ENCODE results near the gene NTN1.
"Not testable (repeated sequence)": the region's sequence is repeated elsewhere in the genome, so short reads cannot be mapped to it uniquely, and the experiment has no call there.

Gene NTN1

DNA sequence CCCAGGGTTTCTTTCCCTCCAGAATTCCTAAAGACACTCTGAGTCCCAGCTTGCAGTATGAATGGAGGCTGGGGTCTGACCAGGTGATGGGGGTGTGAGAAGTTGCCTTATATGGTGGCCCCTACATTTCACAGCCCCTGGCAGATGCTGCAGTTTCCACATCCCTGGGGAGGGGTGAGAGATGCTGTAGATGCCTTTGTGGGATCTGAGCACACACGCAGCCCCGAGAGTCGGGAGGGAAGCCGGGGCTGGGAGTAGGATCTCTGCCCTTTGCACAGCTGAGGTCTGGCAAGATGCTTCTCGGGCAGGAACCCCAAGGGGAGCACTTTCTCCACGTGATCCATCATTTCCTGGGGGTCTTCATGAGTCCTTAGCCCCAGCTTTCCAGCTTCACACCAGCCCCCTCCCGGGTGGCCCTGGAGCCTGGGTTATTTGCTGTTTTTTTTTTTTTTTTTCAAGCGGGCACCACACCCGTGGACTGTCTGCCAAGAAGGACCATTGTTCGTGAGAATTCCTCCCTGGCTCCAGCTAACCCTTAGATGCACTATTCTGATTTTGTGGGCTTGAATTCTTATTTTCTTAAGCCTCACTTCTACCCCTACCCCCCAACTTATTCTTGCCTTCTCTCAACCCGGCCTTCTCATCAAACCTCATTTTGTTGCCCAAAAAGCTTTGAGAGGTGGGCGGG, 50.6 kb downstream of the NTN1 start:
- Mint-ChIP-seq H3K27ac (no peak overlapping the region), H3K9me3 (no peaks in the 10 kb centered on the region), H3K4me1 (no peaks in the 10 kb centered on the region), H3K36me3 (ENCODE audit: low read depth) (no peaks in the 10 kb centered on the region), H3K27me3 (peaks cover 4% of the 10 kb centered on the region), H3K4me3 (no peak overlapping the region)
- ATAC-seq = no peak
- no peak for DNase-seq

DNA sequence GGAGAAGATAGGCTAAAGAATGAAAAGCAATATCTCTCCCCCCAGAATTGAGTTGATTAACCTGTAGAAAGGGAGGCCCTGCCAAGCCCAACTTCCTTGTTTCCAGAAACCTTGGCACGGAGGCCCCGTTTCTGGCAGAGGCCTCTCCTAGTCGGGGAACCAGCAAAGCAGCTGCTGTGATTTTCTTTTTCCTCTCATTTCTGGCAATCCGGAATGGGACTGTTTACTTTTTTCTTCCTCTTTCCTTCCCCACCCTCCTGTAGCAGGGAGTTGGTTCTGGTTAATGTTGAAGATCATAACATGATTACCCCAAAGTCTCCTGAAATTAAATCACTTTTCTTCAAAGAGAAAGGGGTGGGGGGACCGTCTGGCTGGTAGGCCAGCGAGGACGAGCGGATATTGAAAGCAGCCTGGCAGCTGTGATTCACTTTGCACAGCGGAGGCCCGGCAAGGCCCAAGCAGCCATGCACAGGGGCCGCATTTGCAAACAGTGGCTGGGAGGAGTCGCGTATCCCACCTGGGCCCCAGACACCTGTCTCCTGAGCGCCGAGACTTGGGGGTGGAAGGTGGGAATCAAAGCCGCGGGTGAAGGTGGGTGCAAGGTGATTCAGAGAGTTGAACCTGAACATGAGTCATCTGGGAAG, 51.5 kb downstream of the NTN1 start:
- H3K4me1 Mint-ChIP-seq = no peaks in the 10 kb centered on the region
- H3K27ac Mint-ChIP-seq = no peak overlapping the region
- no peaks in the 10 kb centered on the region for H3K36me3 Mint-ChIP-seq (ENCODE audit: low read depth)
- peaks cover 4% of the 10 kb centered on the region for H3K27me3 Mint-ChIP-seq
- no peaks in the 10 kb centered on the region for H3K9me3 Mint-ChIP-seq
- ATAC-seq = no peak
- DNase-seq = no peak
- H3K4me3 Mint-ChIP-seq = no peak overlapping the region

DNA sequence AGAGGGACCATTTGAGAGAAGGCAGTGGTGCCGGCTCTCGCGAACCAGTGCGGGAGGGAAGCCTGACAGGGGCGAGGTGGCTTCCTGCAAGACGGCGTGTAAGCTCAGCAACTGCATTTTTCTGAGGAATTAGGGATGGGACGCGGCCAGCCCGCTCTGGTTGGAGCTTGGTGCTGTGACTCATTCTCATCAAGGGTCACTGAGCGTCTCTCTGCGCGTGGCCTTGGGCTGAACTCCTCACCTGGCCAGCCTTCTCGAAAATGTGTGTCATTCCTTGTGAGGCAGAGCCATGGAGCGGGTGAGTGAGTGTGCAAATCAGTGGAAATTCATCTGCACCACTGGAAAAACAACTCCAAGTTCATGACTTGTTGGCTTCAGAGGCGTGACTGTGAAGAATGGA, 52.8 kb downstream of the NTN1 start:
- Mint-ChIP-seq H3K27ac (no peak overlapping the region), H3K4me1 (no peaks in the 10 kb centered on the region), H3K27me3 (peaks cover 4% of the 10 kb centered on the region), H3K4me3 (no peak overlapping the region), H3K9me3 (no peaks in the 10 kb centered on the region), H3K36me3 (ENCODE audit: low read depth) (no peaks in the 10 kb centered on the region)
- no peak for ATAC-seq
- DNase-seq = no peak

DNA sequence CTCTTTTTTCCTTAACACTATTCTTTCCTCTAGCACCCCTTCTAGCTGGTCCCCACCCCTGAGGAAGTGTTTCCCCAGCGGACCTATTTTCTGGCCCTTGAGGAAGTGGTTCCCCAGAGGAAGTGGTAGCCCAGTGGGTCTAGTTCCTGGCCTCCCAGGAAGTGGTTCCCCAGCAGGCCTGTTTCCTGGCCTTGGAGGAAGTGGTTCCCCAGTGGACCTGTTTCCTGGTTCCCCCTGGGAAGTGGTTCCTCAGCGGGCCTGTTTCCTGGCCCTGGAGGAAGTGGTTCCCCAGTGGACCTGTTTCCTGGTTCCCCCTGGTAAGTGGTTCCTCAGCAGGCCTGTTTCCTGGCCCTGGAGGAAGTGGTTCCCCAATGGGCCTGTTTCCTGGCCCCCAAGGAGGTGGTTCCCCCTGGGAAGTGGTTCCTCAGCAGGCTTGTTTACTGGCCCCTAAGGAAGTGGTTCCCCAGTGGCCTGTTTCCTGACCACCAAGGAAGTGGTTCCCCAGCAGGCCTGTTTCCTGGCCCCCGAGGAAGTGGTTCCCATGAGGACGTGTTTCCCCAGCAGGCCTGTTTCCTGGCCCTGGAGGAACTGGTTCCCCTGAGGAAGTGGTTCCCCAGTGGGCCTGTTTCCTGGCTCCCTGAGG, 58.3 kb downstream of the NTN1 start:
- H3K9me3 Mint-ChIP-seq = peaks cover 5% of the 10 kb centered on the region
- H3K36me3 Mint-ChIP-seq (ENCODE audit: low read depth) = peaks cover 3% of the 10 kb centered on the region
- H3K4me3 Mint-ChIP-seq = no peak overlapping the region
- peaks cover 4% of the 10 kb centered on the region for H3K4me1 Mint-ChIP-seq
- DNase-seq = no peak
- H3K27ac Mint-ChIP-seq = no peak overlapping the region
- no peak for ATAC-seq
- no peaks in the 10 kb centered on the region for H3K27me3 Mint-ChIP-seq

DNA sequence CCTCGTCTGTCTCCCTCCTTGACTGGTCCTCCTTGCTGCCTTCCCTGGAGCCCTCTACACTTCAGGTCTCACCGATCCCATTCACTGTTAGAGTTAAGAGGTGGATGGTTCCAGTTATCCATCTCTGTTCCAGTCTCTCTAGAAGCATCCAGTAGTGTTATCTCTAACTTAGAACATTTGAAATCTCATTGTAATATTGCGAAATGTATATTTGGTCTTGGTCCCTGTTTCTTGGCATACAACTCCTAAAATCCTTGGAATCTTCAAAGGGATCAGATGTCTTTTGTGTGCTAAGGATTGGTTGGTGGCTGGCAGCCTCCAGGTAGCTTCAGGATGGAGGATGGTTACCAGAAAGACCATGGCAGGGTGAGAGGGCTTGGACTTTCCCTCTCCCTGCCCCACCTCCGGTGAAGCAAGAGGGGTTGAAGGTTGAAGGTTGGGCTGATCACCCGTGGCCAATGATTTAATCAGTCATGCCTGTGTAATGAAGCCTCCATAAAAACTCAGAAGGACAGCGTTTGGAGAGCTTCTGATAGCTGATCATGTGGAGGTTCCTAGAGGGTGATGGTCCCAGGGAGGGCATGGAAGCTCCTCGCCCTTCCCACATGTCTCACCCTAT, 59.1 kb downstream of the NTN1 start:
- no peak for DNase-seq
- no peak for ATAC-seq
- Mint-ChIP-seq H3K4me1 (peaks cover 4% of the 10 kb centered on the region), H3K4me3 (no peak overlapping the region), H3K36me3 (ENCODE audit: low read depth) (peaks cover 3% of the 10 kb centered on the region), H3K27me3 (no peaks in the 10 kb centered on the region), H3K9me3 (peaks cover 5% of the 10 kb centered on the region), H3K27ac (peak overlapping the region; percentile 61)

DNA sequence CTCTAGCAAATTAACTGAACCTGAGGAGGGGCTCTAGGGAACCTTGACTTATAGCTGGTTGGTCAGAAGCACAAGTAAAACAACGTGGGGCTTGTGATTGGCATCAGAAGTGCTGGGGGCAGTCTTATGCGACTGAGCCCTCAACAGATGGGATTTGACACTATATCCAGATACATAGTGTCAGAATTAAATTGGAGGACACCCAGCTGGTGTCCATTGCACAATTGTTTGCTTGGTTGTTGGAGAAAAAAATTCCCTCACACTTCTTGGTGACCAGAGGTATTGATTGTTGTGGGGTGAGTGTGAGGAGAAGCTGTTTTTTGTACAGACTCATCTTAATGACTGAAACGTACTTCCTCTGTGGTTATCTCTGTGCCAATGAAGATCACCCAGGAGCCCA, 59.7 kb downstream of the NTN1 start:
- Mint-ChIP-seq H3K27ac (no peak overlapping the region), H3K27me3 (no peaks in the 10 kb centered on the region), H3K4me3 (no peak overlapping the region), H3K36me3 (ENCODE audit: low read depth) (peaks cover 3% of the 10 kb centered on the region), H3K9me3 (peaks cover 5% of the 10 kb centered on the region), H3K4me1 (peaks cover 4% of the 10 kb centered on the region)
- ATAC-seq (no peak), DNase-seq (no peak)

DNA sequence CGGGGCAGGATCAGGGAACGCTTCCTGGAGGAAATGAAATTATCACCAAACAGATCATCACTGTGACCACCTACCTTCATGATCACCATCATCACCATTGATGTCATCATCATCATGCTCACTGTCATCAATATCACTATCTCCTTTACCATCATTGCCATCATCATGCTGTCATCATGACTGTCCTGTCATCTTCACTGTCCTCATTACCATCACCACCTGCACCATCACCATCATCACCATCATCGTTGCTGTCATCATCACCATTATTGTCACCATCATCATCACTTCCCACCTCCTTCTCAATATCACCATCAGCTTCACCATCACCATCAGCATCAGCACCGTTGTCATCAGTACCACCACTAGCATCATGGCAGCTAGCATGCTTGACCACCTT, 65.3 kb downstream of the NTN1 start:
- ATAC-seq (no peak), DNase-seq (no peak)
- H3K4me1 Mint-ChIP-seq = no peaks in the 10 kb centered on the region
- H3K9me3 Mint-ChIP-seq = no peaks in the 10 kb centered on the region
- no peak overlapping the region for H3K4me3 Mint-ChIP-seq
- H3K27ac Mint-ChIP-seq = no peak overlapping the region
- no peaks in the 10 kb centered on the region for H3K27me3 Mint-ChIP-seq
- H3K36me3 Mint-ChIP-seq (ENCODE audit: low read depth) = no peaks in the 10 kb centered on the region

DNA sequence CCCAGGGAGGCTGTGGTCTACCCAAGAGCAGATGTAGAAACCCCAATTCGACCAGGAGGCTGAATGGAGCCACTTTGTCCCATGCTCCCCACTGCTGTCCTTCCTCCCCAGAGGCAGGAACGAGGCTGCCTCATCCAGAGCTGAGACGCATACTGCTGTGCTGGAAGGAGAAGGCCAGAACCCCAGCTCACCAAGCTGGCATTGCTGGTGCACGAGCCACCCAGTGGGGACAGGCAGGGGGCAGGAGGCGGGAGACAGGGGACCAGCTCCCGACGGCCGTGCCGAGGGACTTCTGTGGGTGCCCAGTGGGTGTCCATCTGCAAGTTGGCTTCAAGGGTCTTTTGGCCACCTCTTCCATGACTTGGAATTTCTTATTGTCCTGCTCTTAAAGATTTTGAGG, 66.6 kb downstream of the NTN1 start:
- H3K4me1 Mint-ChIP-seq = no peaks in the 10 kb centered on the region

DNA sequence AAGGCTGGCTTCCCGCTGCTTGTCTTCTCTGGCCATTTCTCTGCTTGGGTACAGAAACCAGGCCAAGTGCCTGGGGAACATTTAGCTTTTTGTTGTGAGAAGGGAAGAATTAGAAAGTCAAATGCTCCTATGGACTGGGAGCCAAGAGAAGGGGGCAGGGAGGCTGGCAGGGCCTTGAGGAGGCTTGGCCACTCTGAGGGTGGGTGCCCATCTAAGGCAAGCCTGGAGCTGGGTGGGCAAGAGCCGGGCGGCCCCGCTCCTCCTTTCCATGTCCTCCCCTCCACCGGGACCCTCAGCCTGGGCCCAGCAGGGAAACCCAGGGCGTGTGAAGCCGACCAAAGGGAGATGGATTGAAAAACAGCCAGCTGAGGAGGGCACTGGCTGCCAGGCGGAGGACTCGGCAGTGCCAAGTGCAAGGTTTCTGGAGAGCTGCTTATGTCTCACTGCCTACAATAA, 69.4 kb downstream of the NTN1 start:
- H3K4me3 Mint-ChIP-seq = no peak overlapping the region
- no peak for DNase-seq
- H3K27me3 Mint-ChIP-seq = no peaks in the 10 kb centered on the region
- H3K27ac Mint-ChIP-seq = no peak overlapping the region
- H3K36me3 Mint-ChIP-seq (ENCODE audit: low read depth) = no peaks in the 10 kb centered on the region
- no peaks in the 10 kb centered on the region for H3K9me3 Mint-ChIP-seq
- ATAC-seq = no peak
- H3K4me1 Mint-ChIP-seq = no peaks in the 10 kb centered on the region

More for the DNA sequence above, 66.6 kb downstream of the NTN1 start:
- H3K27me3 Mint-ChIP-seq = no peaks in the 10 kb centered on the region
- no peaks in the 10 kb centered on the region for H3K36me3 Mint-ChIP-seq (ENCODE audit: low read depth)
- H3K4me3 Mint-ChIP-seq = no peak overlapping the region
- no peaks in the 10 kb centered on the region for H3K9me3 Mint-ChIP-seq
- DNase-seq (no peak), ATAC-seq (no peak)
- H3K27ac Mint-ChIP-seq = no peak overlapping the region

DNA sequence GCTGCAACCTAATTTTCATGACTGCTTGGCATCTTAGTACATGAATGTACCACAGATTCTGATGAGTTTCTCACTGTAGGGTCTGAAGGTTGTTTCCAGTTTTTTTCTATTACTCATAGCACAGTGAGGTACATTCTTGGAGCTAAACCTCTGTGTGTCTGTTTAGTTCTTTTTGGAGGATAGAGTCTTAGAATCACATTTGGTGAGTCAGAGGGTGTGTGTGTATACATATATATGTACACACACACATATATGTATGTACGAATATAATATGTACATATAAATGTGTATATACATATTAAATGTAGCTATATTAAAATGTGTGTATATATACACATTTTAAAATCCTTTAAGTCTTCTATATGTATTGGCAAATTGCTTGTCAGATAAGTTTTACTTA, 72.9 kb downstream of the NTN1 start:
- H3K4me3 Mint-ChIP-seq = no peak overlapping the region
- no peak for DNase-seq
- no peak overlapping the region for H3K27ac Mint-ChIP-seq
- peaks cover 12% of the 10 kb centered on the region for H3K27me3 Mint-ChIP-seq
- no peaks in the 10 kb centered on the region for H3K9me3 Mint-ChIP-seq
- no peak for ATAC-seq
- H3K4me1 Mint-ChIP-seq = no peaks in the 10 kb centered on the region
- H3K36me3 Mint-ChIP-seq (ENCODE audit: low read depth) = no peaks in the 10 kb centered on the region

DNA sequence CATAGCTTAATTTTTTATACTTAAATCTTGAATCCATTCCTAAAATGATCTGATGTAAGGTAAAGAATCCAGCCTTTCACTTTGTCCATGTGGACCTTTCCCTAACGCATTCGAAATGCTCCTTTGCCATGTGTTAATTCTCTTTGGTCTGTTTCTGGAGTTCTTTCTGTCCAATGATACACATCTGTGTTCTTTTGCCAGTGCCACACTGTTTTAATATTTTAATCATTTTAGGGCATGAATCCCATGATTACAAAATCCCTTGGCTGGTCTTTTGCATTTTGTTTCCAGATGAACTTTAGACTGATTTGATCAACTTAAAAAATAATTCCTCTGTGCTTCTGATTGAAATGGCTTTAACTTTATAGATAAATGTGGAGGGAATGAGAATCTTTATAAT, 74.1 kb downstream of the NTN1 start:
- ATAC-seq (no peak), DNase-seq (no peak)
- Mint-ChIP-seq H3K27ac (no peak overlapping the region), H3K27me3 (peaks cover 17% of the 10 kb centered on the region), H3K4me1 (no peaks in the 10 kb centered on the region), H3K4me3 (no peak overlapping the region), H3K36me3 (ENCODE audit: low read depth) (no peaks in the 10 kb centered on the region), H3K9me3 (no peaks in the 10 kb centered on the region)

DNA sequence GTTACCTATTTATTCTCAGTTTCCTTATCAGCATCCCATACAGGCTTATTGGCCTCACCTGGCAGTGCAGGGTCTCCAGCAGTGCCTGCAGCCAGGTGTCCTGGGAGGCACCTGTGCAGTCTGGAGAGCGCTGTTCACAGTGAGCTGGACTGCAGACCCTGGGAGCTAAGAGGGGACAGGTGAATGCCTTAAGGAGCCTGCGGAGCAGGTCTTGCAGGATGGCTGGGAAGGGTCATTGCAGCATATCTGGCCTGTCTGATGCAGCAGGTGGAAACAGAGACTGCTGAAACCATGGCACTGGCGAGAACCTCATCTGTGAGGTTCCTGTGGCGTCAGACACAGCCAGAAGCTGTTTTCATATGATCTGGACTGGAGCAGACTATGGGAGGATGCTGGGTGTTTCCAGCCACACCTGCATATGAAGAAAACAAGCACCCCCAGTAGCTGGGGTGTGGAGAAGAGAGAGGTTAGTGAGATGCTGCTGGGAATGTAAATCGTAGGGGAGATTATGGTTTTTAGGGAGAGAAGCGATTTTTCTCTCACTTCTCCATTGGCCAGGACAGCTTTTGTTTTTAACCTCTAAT, 77.0 kb downstream of the NTN1 start:
- Mint-ChIP-seq H3K36me3 (ENCODE audit: low read depth) (no peaks in the 10 kb centered on the region), H3K4me3 (no peak overlapping the region), H3K9me3 (peaks cover 12% of the 10 kb centered on the region), H3K27me3 (peaks cover 17% of the 10 kb centered on the region), H3K4me1 (no peaks in the 10 kb centered on the region), H3K27ac (no peak overlapping the region)
- DNase-seq (no peak), ATAC-seq (no peak)

DNA sequence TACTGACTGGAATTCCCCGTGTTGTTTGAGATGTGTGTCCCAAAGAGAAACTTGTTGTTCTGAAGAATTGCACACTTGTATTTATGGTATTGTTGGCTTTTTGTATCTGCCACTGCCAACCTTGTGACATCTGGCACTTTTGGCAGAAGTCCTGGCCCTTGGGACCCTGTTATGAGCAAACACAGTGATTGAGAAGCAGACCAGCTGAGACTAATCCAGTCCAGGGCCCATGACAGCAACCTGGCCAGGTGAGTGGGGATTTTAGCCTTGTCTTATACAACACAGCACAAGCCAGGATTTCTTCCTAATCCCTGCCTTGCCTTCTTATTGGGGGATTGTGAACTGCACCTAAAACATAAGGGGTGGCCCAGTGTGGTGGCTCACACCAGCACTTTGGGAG, 80.0 kb downstream of the NTN1 start:
- Mint-ChIP-seq H3K4me3 (no peak overlapping the region), H3K27ac (no peak overlapping the region), H3K27me3 (peaks cover 19% of the 10 kb centered on the region), H3K4me1 (no peaks in the 10 kb centered on the region), H3K36me3 (ENCODE audit: low read depth) (no peaks in the 10 kb centered on the region), H3K9me3 (peaks cover 12% of the 10 kb centered on the region)
- ATAC-seq = no peak
- no peak for DNase-seq

DNA sequence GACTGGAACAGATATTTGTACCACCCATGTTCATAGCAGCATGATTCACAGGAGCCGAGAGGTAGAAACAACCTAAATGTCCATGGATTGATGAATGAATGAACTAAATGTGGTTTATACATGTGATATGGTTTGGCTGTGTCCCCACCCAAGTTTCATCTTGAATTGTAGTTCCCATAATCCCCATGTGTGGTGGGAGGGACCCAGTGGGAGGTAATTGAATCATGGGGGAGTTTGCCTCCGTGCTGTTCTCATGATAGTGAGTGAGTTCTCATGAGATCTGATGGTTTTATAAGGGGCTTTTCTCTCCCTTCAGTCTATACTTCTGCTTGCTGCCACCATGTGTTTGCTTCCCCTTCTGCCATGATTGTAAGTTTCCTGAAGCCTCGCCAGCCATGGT, 81.9 kb downstream of the NTN1 start:
- DNase-seq; H3K4me1 Mint-ChIP-seq; H3K27ac Mint-ChIP-seq; ATAC-seq; H3K4me3 Mint-ChIP-seq; H3K36me3 Mint-ChIP-seq (ENCODE audit: low read depth): not testable (repeated sequence)
- peaks cover 10% of the 10 kb centered on the region for H3K27me3 Mint-ChIP-seq
- H3K9me3 Mint-ChIP-seq = peaks cover 12% of the 10 kb centered on the region

Measured in activated naive CD8-positive, alpha-beta T cell treated with anti-CD3 and anti-CD28 coated beads, Interleukin-2, amount 50 U/mL, for 24 hours (primary cell).